Transverse colon (tissue), 4 donors: ENCODE results near the gene GADD45G.

Experiments
- CTCF ChIP-seq, 5 experiments: fragments of 200-600 bp in 3 of 5; fragments of 450-650 bp in 2 of 5; sonication (generic) in 3 of 5; IDR thresholded peaks; 1 replicate in 2 of 5; 2 replicates in 3 of 5; pipeline ENCODE4 v1.5.1; 2016 to 2017; ENCODE audit warnings: antibody characterized with exemption in 5 of 5, inconsistent platforms in 3 of 5, mild to moderate bottlenecking in 2 of 5, moderate library complexity in 1 of 5
- EP300 ChIP-seq: sonication (generic); formaldehyde crosslinking; IDR thresholded peaks from one replicate; pipeline ENCODE4 v1.6.1; 2017; ENCODE audit warnings: antibody characterized with exemption, low read depth
- POLR2A ChIP-seq: fragments of 450-650 bp; IDR thresholded peaks from one replicate; pipeline ENCODE4 v1.6.1; 2016; ENCODE audit warnings: antibody characterized with exemption, mild to moderate bottlenecking, moderate library complexity
- POLR2AphosphoS5 ChIP-seq, 3 donors: sonication (generic); formaldehyde crosslinking; IDR thresholded peaks; one replicate each; pipeline ENCODE4 v1.6.1; 2016; ENCODE audit warnings: antibody characterized with exemption in 3 of 3

GRCh38 chr9:89577363-89577762 lies 27.4 kb upstream of the GADD45G start:
- TF ChIP-seq CTCF (IDR thresholded peaks at IDR 0.05), result no peak
- TF ChIP-seq EP300, result no peak
- no peak for TF ChIP-seq POLR2A
- TF ChIP-seq POLR2AphosphoS5 (IDR thresholded peaks at IDR 0.05), result no peak
